Erythroblast (primary cell): ENCODE results near the gene OR2V2.

Experiments used
- GATA1 ChIP-seq: IDR thresholded peaks from 2 replicates; pipeline ENCODE4 v1.6.1; 2011; ENCODE audit warnings: low read depth, mild to moderate bottlenecking, control low read depth, low read length, moderate library complexity
- POLR2A ChIP-seq: IDR thresholded peaks from 2 replicates; pipeline ENCODE4 v1.6.1; 2011; ENCODE audit warnings: mild to moderate bottlenecking, low read length

DNA sequence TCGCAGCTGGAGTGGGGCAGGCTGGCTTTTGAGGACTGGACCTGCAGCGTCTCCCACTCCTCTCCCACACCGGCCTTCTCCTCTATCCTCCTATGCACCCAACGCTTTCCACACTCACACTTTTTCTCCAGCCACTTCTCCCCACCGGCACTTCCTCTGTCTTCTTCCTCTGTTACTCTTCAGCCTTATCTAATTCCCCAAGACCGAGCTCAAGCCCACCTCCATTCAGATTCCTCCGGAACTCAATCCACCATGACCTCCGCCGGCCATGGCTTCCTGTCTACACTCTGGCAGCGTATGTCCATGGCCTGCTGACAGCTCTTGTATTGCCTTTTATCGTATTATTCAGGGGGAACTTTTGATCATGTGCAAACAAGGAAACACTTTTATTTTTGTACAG, 15.9 kb upstream of the OR2V2 start:
- TF ChIP-seq POLR2A (no peak), GATA1 (no peak)
